C4-2B (cell line): ENCODE data around the gene FNDC1.
"Not testable (repeated sequence)": the region's sequence is repeated elsewhere in the genome, so short reads cannot be mapped to it uniquely, and the experiment has no call there.

Source experiments
- CTCF ChIP-seq: fragments of 450-650 bp; conservative IDR thresholded peaks from 2 replicates; pipeline ENCODE4 v1.5.1; 2017; ENCODE audit warnings: mild to moderate bottlenecking
- ZFX ChIP-seq: fragments of 450-650 bp; IDR thresholded peaks from 2 replicates; pipeline ENCODE4 v1.6.1; 2017

GRCh38 chr6:159284661-159285060, 115.5 kb downstream of the FNDC1 start:
- TF ChIP-seq CTCF, ZFX: not testable (repeated sequence)
